ENCODE measurements around the gene ACTMAP.

DNA sequence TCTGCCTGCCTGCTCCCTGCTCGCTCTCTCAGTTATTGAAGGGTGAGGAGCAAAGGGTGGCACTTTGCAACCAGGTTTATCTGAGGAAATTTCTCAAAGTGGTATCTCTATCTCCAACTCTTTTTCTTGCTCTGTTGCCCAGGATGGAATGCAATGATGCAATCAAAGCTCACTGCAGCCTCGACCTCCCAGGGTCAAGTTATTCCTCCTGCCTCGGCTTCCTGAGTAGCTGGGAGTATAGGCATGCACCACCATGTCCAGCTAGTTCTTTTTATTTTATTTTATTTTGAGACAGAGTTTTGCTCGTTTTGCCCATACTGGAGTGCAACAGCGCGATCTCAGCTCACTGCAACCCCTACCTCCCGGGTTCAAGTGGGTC lies 4.9 kb downstream of the ACTMAP start:
- TF ChIP-seq, protein P1, sequence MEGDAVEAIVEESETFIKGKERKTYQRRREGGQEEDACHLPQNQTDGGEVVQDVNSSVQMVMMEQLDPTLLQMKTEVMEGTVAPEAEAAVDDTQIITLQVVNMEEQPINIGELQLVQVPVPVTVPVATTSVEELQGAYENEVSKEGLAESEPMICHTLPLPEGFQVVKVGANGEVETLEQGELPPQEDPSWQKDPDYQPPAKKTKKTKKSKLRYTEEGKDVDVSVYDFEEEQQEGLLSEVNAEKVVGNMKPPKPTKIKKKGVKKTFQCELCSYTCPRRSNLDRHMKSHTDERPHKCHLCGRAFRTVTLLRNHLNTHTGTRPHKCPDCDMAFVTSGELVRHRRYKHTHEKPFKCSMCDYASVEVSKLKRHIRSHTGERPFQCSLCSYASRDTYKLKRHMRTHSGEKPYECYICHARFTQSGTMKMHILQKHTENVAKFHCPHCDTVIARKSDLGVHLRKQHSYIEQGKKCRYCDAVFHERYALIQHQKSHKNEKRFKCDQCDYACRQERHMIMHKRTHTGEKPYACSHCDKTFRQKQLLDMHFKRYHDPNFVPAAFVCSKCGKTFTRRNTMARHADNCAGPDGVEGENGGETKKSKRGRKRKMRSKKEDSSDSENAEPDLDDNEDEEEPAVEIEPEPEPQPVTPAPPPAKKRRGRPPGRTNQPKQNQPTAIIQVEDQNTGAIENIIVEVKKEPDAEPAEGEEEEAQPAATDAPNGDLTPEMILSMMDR (IDR thresholded peaks at IDR 0.05 in 4 of 5, conservative IDR thresholded peaks at IDR 0.05 in 1 of 5): no peak
- no peak for TF ChIP-seq POLR2A (IDR thresholded peaks at IDR 0.05)

Measured in gastrocnemius medialis (tissue), 4 donors.